Measurements from ENCODE around the gene MRM3. TPM values are rescaled to one million over a fixed set of nuclear protein-coding genes. Genes with fewer than 3 reads are reported as not detected.

MRM3 gene
- total and polyA plus RNA-seq, 10 donors, result 13.5 to 23.1 (median 17.1) TPM

DNA sequence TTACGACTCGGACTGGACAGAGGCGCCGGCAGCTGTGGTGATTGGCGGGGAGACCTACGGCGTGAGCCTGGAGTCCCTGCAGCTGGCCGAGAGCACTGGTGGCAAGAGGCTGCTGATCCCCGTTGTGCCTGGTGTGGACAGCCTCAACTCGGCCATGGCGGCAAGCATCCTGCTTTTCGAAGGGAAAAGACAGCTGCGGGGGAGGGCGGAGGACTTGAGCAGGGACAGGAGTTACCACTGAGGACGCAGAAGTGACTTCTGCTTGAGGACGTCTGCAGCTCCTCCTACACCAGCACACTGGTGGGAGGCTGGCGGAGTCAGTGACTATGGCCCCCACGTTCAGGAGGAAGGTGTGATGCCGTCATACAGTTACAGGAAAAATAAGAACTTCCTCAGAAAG is 9.7 kb downstream of the MRM3 start:
- no peaks in the 10 kb centered on the region for H3K27me3 ChIP-seq (replicated peaks in 1 of 7)
- DNase-seq, result peak; percentile 74
- intact Hi-C loops (cut with DNase I; ENCODE audit: low total_unique reads), result no loop called here
- H3K9me3 ChIP-seq, result no peaks in the 10 kb centered on the region
- no peak overlapping the region for H3K4me3 ChIP-seq
- WGBS, 5 donors, result 76 to 95% (median 84%) methylated on average over 17 to 19 of the region's 19 CpGs
- H3K27ac ChIP-seq, result peak overlapping the region in 1 of 8 donors; percentile 28
- H3K36me3 ChIP-seq, result peaks cover 0 to 67% (median 51%) of the 10 kb centered on the region in 6 donors
- H3K4me1 ChIP-seq, result peaks cover 0 to 18% (median 13%) of the 10 kb centered on the region in 6 donors
- no peak for TF ChIP-seq POLR2AphosphoS5 (IDR thresholded peaks at IDR 0.05)
- TF ChIP-seq POLR2A (IDR thresholded peaks at IDR 0.05), result no peak
- TF ChIP-seq, protein P1, sequence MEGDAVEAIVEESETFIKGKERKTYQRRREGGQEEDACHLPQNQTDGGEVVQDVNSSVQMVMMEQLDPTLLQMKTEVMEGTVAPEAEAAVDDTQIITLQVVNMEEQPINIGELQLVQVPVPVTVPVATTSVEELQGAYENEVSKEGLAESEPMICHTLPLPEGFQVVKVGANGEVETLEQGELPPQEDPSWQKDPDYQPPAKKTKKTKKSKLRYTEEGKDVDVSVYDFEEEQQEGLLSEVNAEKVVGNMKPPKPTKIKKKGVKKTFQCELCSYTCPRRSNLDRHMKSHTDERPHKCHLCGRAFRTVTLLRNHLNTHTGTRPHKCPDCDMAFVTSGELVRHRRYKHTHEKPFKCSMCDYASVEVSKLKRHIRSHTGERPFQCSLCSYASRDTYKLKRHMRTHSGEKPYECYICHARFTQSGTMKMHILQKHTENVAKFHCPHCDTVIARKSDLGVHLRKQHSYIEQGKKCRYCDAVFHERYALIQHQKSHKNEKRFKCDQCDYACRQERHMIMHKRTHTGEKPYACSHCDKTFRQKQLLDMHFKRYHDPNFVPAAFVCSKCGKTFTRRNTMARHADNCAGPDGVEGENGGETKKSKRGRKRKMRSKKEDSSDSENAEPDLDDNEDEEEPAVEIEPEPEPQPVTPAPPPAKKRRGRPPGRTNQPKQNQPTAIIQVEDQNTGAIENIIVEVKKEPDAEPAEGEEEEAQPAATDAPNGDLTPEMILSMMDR (IDR thresholded peaks at IDR 0.05 in 8 of 11, conservative IDR thresholded peaks at IDR 0.05 in 3 of 11), result no peak

DNA sequence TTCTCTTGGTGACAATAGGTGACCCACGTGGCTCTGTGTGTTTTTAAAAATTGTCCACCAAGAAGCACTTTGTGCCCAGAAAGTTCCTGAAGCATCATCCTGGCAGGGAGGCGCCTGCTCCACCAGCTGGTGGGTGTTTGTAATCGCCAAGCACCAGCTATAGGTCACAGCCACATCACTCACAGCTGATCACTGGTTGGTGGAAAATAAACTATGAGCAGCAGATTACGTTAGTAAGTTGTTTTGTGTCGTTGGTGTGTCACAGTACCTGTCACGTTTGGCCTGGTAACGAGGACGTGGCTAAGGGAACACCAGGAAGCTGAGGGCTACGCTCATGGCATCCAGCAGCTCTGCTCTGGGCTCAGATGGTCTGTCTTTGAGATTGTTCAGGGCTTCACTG is 10.1 kb downstream of the MRM3 start:
- intact Hi-C loops (cut with DNase I; ENCODE audit: low total_unique reads), result no loop called here
- H3K9me3 ChIP-seq, result no peaks in the 10 kb centered on the region
- TF ChIP-seq, protein P1 (IDR thresholded peaks at IDR 0.05 in 8 of 11, conservative IDR thresholded peaks at IDR 0.05 in 3 of 11), result no peak
- TF ChIP-seq POLR2A (IDR thresholded peaks at IDR 0.05) (no peak), POLR2AphosphoS5 (IDR thresholded peaks at IDR 0.05) (no peak)
- peaks cover 0 to 20% (median 15%) of the 10 kb centered on the region in 6 donors for H3K4me1 ChIP-seq
- H3K4me3 ChIP-seq, result no peak overlapping the region
- no peaks in the 10 kb centered on the region for H3K27me3 ChIP-seq (replicated peaks in 1 of 7)
- peaks cover 0 to 62% (median 51%) of the 10 kb centered on the region in 6 donors for H3K36me3 ChIP-seq
- WGBS, 5 donors, result 85 to 88% (median 87%) methylated on average over 9 of the region's 9 CpGs
- DNase-seq, result peak; percentile 17
- H3K27ac ChIP-seq, result peak overlapping the region in 1 of 8 donors; percentile 28

DNA sequence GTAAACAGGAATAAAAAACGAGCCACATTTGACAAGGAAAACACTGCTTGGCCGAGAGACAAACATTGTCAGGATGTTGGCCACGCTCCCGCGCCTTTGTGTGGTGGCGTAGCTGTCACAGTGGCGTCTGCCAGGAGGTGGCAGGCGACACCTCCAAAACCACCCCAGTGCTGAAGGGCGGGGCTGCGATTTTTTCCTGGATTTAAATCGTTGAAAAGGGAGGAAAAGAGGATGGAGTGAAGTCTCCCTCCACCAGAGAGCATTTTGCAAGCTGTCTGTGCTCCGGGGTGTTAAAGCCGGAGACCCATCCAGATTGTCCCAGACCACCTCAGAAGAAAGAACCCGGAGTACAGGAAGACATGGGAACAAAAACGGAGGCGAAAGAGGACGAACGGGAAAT is 12.7 kb downstream of the MRM3 start:
- intact Hi-C loops (cut with DNase I; ENCODE audit: low total_unique reads), result loop anchor here (5.0 kb wide), 1 partner anchor 187 kb away; no protein-coding TSS in a partner anchor
- no peaks in the 10 kb centered on the region for H3K27me3 ChIP-seq (replicated peaks in 1 of 7)
- H3K36me3 ChIP-seq, result peaks cover 0 to 36% (median 25%) of the 10 kb centered on the region in 6 donors
- 15 to 20% (median 15%) methylated on average over 18 of the region's 18 CpGs for WGBS, 5 donors
- TF ChIP-seq, protein P1 (IDR thresholded peaks at IDR 0.05 in 8 of 11, conservative IDR thresholded peaks at IDR 0.05 in 3 of 11), result peak; percentile 67 to 93 (median 84)
- peak; percentile 55 to 72 (median 63) for TF ChIP-seq POLR2AphosphoS5 (IDR thresholded peaks at IDR 0.05)
- TF ChIP-seq POLR2A (IDR thresholded peaks at IDR 0.05), result no peak
- H3K4me1 ChIP-seq, result peaks cover 0 to 26% (median 15%) of the 10 kb centered on the region in 6 donors
- peak overlapping the region in 4 of 8 donors; percentile 16 to 46 (median 27) for H3K4me3 ChIP-seq
- H3K27ac ChIP-seq, result peak overlapping the region in 4 of 8 donors; percentile 9 to 55 (median 29)
- H3K9me3 ChIP-seq, result no peaks in the 10 kb centered on the region
- DNase-seq, result peak; percentile 88

DNA sequence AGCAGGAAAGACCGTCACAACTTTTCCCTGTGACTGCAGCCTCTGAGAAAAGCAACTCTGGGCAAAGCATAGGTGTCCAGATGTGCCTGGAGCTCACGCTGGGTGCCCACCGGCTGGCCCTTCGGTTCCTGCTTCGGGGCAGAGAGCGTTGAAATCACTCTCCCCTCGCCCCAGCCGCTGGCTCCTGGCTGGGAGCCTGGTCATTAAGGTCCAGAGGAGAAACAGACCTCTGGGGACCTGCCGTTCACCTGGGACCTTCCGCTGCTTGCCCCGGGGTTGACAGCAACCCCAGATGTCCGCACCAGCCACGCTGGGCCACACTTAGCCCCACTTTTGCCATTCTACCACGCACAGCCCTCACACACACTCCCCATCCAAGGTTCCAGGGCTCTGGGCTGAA is 13.1 kb downstream of the MRM3 start:
- Histone ChIP-seq H3K36me3 (peaks cover 0 to 32% (median 21%) of the 10 kb centered on the region in 6 donors), H3K4me3 (peak overlapping the region in 4 of 8 donors; percentile 16 to 46 (median 27)), H3K9me3 (no peaks in the 10 kb centered on the region), H3K27me3 (replicated peaks in 1 of 7) (no peaks in the 10 kb centered on the region), H3K27ac (peak overlapping the region in 2 of 8 donors; percentile 19 to 55), H3K4me1 (peaks cover 0 to 26% (median 15%) of the 10 kb centered on the region in 6 donors)
- TF ChIP-seq POLR2AphosphoS5 (IDR thresholded peaks at IDR 0.05), result no peak
- TF ChIP-seq POLR2A (IDR thresholded peaks at IDR 0.05), result no peak
- intact Hi-C loops (cut with DNase I; ENCODE audit: low total_unique reads), result loop anchor here (5.0 kb wide), 1 partner anchor 187 kb away; no protein-coding TSS in a partner anchor
- WGBS, 5 donors, result 54 to 82% (median 77%) methylated on average over 13 to 14 of the region's 14 CpGs
- DNase-seq, result peak; percentile 64

Data from spleen (tissue), 11 donors.